Hematopoietic multipotent progenitor cell treated with erythropoietin and hydrocortisone succinate and interleukin-3 and kit ligand, for 6 days (in vitro differentiated cells): ENCODE measurements around the gene LRRN1.
"Not testable (repeated sequence)": the region's sequence is repeated elsewhere in the genome, so short reads cannot be mapped to it uniquely, and the experiment has no call there.

Experiments used
- DNase-seq: peaks from one replicate; pipeline ENCODE4 v3.0.0-alpha.2; 2015

Gene LRRN1

DNA sequence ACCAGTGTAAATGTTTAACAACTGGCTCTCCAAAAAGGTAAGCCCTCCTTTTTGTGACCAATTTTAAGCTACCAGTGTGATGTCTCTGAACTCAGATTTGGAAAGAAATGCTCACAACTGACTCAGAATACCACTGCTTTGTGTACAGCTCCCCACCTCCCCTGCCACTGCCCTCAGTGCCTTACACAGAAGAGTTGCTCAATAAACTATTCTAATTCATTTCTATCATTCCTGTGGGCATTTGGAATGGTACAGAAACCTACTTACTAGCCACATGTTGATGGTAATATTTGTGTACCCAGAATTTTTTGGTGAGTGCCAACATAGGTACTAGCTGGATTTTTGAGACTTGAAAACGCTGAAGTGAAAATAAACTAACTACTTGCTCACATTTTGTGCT, 16.0 kb downstream of the LRRN1 start:
- no peak for DNase-seq

DNA sequence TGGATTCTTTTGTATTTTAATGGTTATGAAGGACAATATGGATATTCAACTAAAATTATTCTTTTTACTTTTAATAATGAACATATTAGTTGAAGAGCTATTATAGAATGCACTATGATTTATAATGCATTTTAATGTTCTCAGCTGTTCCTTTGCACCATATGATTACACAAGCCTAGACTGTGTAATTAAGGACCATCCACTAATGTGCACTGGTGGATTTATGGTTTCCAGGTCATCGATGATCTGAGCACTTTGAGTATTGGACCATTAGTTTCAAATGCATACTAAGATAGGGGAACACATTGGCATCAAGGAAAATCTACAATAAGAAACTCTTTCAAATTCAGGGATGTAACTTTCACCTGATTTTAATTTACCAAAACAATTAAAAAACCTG, 16.8 kb downstream of the LRRN1 start:
- DNase-seq: no peak

DNA sequence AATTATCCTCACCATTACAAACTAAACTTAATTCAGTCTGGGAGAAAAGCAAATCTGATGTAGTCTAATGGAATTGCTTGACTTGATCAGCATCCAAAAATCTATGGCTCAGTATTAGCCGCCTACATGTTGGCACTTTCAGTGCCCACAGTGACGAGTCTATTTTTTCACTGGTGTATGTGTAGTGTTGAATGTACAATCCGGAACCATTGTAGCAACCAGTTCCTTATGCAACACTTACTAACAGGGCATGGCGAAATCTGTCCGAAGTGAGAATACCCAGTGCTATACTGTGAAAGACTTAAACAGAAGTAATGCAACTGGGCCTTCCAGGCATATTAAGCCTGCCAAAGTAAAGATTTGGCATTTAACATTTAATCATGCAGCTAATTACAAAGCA, 18.6 kb downstream of the LRRN1 start:
- DNase-seq: peak; percentile 48

DNA sequence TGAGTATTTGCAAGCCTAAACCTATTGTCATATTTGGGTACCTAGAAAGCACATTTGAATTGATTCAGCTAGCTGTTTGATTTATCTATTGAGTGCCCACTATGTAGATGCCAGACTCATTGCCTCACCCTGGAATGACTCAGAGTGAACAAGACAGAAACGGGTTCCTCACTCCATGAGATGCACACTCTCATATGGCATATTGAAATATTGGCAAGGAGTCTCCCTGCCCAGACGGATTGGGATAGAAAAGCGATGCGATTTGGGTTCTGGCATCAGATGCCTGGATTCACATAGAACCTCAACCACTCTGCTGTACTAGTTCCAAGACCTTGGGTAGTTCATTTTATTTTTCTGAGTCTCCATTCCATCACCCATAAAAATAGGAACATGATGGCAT, 22.5 kb downstream of the LRRN1 start:
- no peak for DNase-seq

DNA sequence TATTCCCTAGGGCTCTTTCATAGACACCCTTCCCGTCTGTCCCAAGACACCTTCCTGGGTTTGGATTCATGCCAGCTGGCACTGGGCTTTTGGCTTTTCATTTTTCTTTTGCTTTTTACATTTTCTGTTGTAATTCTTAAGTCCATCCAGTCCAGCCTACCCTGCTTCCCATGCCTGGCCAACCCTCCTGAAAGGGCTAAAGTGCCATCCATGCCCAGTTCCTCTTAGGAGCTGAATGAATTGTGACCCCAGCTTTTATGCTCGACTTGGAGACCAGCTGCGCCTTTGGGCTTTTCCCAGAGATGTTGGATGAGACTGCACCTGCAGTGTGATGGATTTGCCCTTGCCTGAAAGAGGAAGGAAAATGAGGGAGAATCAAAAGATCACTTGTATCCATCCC, 25.8 kb downstream of the LRRN1 start:
- no peak for DNase-seq

DNA sequence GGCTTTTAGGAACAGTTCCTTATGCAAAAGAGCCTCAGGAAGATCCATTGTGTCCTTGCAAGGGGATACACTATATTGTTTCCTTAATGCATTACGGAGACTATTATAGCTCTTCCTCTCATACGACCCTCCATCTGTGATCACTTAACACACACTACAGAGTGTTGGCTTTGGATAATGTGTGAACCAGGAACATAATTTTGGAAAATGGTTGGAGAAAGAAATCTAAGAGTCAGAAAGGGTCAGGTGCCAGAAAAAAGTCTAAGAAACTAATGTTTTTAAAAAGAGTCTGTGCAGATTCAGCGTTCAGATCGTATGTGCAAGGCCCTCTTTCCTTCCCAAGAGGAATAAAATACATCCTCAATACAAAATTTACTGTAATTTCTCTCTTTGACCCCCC, 27.3 kb downstream of the LRRN1 start:
- DNase-seq: no peak

DNA sequence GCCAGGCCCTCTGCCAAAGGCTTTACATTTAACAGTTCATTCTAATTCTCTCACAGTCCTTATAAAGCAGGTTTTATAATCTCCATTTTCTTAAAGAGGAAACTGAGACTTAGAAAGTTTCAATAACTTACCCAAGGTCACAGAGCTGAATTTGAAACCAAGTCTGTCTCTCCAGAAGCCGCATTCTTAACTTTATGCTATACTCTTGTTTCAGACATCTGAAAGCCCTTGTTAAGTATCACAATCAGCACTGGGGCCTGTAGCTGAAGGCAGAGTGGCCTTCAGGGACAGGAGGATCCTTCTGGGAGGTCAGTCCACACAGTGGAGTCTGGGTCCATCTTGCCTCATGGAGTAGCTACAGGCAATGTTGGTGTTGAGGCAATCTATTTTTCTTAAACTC, 27.9 kb downstream of the LRRN1 start:
- DNase-seq: no peak

DNA sequence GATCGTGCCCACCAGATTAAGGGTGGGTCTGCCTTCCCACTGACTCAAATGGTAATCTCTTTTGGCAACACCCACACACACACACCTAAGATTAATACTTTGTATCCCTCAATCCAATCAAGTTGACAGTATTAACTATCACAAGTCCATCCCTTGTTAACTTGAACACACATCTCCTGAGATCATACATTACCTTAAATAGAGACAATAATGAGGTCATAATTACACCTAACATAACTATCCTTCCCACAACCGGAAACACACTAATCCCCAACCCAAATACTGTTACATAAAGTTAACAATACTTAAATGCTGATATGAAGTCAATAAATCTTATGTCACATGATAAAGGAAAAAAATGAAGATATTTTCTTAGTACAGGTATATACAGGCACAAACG, 29.2 kb downstream of the LRRN1 start:
- DNase-seq: not testable (repeated sequence)

DNA sequence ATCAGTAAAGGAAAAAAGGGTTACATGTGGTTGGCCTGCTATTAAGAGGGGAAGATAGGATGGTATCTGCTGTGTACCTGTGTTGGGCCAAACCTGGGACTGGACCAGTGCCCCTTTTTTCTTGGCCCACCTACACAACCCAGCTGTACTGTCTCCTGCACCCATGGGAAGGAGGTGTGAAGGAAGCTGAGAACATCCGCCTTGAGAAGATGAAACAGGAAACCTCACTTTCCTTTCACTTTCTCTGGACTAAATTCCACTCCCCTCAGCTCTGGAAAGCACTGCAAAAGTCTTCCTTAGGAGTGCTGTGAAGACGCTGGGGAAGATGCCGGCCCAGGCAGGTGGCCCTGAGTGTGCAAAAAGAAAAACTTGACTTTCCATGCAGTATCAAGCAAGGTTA, 37.6 kb downstream of the LRRN1 start:
- DNase-seq: no peak

DNA sequence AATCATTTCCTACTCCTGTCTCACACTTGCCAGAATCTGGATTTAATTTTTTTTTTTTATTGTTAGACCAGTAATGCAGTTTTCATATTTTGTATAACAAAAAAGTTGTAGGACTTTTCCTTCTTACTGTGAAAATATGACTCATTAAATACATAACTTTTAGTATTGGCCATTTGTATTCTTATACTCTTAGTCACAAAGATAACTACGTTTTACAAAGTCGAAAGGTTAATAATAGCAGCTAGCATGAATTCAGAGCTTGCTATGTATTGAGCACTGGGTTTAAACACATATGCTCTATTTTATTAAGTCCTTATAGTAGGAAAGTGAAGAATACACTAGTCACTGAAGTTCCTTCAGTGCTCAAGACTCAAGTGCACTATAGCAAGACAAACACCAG, 43.1 kb downstream of the LRRN1 start:
- no peak for DNase-seq

DNA sequence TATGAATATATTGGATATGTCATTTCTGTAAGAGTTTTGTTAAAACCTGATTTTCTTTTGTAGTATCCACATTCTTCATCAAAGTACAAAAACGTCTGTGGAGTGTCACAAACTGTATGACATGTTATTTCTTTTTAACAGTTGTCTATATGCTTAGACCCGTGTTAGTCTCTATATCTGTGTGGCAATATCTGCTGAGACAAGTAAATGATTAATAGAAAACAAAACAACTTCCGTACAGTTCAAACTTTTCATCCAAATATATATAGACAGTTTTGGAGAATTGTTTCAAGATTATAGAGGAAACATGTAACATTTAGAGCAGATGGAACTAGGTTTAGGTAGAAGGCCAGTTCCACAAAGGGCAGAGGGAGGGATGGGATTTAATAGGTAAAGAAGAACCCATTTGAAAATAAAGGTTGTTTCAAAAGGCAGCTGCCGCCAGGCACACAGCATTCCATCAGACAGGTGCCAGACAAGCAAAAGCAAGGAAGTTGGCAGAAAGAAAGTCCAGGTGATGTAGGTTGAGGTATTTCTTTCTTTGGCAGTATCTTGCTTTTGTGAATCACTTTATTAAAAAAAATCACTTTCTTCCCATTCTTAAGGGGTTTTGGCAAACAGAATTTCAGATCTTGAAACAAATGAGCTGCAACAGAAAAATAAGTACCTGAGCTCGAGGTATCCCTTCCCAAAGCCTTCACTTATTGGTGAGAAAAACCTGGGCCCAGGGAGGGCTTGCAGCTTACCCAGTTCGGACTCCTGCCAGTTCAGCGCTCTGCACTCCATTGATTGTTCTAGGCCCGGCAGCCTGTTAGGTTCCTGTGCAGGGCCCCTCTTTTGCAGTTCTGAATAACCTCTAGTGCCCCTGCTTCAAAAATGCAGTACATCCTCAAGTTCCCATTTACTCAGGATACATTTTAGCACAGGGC, 49.0 kb downstream of the LRRN1 start:
- DNase-seq: no peak

DNA sequence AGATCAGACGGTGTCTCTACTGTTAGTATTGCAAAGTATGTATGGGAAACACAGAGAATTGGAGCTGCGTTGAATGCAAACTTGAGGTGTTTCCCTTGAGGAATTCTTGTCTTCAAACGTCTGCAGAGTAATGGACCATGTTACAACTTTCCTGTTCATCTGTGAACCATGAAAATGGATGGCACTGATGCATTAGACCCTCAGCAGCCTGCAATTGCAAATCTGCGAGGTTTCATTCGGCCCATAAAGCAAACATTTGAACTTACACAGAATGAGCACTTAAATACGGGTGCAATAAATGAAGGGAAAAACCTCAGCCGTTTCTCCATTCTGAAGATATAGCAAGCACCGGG, 49.7 kb downstream of the LRRN1 start:
- no peak for DNase-seq

DNA sequence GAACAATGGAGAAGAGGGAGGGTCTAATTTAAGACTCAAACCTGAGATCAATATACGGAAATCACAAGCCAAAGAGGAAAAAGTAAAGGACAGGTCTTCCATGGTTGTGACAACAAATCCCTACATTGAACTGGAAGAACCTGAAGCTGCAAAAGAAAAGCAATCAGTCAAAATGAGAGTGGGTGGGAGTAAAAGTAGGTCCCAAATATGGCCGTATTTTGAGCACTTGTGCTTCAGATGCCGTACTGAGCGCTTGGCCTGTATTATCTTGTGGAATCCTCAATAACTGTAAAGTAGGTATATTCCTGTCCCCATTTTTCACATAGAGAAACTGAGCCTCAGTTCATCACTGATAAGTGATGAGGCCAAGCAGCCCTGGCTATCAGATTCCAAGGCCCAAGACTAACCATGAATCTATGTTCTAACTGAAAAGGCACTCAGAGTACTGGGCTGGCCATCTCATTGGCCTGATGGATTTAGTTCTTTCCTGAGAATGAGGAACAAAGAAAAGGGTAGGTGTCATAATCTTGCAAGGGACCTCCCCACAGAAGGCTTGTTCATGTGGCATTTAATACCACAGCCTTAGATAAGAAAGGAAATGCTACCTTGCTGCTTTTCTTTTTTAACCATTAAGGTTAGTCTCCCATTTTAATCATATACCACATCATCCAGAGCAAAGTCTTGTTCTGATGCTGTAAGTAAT, 52.5 kb downstream of the LRRN1 start:
- peak; percentile 34 for DNase-seq

DNA sequence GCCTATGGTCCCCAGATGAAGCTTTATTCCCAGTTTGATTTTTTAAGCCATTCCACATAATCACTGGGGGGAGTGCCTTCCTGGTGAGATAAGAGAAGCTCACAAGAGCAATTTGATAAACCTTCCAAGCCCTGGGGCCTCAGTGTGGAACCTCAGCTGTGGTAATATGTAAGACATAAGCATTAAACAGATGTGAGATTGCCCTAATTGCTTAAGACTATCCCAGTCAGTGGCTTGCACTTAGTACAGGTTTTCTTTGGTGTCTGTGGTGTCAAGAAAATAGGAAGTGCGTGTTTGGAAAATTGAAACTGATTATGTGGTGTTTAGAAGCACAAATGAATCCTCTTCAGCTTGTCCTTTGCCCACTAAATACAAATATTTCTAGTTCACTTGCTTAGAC, 54.3 kb downstream of the LRRN1 start:
- DNase-seq: no peak

DNA sequence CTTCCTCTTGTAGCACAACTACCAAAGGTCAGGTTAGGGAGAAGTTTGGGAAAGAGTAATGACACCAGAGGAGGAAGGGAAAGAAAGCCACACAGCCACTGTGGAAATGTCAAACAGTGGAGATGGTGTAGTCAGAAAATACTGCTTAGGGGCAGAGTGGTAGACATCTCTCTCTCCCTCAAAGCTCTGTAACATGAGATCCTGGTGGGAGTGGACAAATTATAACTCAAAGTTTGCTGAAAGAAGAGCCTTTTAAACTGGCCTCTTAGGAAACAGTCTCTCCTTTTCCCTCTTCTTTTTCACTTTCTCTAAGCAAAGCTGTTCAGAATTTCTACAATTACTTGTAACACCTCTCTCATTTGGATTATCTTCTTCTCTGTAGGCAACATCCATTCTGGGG, 55.8 kb downstream of the LRRN1 start:
- no peak for DNase-seq

DNA sequence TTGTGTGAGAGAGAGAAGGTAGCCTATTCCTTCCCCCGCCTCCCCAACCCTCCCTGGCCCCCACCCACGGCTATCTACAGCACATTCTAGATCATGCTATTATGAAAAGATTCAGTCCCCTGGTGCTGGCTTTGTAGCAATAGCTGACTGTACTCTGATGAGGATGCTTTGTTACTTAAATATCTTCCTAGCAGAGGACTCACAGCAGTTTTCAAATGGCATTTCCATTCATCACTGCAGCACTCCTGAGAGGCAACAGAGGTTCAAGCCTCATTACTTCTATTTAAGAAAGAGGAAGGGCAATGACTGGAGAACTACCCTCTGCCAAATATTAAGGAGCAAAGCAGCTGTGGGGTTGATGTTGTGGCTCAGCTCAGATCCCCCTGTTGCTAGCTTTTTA, 61.0 kb downstream of the LRRN1 start:
- DNase-seq: no peak

DNA sequence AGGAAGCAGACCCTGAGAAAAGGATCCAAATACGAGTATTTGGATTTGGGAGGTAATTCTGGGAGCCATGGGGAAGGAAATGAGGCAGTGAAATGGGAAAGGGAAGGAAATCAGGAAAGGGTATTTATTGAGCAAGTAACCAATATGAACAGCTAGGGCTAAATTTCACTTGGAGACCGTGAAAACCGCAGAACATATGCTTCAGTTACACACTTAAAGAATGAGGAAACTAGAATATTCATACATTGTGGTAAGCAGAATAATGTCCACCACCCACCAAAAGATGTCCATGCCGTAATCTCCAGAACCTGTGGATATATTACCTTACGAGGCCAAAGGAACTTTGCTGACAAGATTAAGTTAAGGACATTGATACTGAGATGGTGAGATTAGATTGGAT, 63.3 kb downstream of the LRRN1 start:
- DNase-seq: no peak

DNA sequence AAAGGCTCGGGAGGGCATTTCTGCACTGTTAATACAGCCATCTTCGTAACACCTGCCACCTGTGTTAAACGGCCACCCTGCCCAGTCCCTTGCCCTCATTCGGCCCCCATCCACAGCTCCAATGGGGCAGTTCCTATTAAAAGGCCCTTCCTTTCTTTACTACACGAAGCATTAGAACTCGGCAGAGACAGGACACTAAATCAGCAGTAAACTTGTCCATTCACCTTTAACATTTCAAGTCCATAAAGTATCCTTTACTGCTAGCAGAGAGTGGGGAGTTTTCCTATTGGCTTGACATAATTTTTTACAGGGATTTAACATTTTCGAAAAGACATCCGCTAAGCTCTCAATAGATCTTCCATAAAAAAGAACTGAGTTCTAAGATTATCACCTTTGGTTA, 76.3 kb downstream of the LRRN1 start:
- DNase-seq: no peak

DNA sequence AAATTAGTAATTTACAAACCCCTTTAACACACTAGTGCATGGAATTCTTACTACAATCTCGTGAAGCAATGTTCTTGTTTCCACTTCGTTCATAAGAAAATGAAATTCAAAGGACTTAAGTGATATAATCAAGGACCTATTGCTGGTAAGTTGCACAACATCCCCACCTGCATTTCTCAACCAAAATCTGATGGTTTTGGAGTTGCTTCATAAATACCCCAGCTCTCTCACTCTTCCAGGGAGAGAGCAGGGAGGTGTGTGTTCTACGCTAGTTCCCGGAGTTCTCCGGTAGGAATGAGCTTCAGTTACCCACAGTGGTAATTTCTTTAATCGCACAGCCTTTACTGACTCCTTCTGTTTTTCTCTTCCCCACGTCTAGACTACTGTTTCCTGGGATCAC, 81.8 kb downstream of the LRRN1 start:
- no peak for DNase-seq

DNA sequence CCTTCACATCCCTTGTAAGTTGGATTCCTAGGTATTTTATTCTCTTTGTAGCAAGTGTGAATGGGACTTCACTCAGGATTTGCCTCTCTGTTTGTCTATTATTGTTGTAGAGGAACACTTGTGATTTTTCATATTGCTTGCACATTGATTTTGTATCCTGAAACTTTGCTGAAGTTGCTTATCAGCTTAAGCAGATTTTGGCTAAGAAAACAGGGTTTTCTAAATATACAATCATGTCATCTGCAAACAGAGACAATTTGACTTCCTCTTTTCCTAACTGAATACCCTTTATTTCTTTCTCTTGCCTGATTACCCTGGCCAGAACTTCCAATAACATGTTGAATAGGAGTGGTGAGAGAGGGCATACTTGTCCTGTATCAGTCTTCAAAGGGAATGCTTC, 88.1 kb downstream of the LRRN1 start:
- not testable (repeated sequence) for DNase-seq

DNA sequence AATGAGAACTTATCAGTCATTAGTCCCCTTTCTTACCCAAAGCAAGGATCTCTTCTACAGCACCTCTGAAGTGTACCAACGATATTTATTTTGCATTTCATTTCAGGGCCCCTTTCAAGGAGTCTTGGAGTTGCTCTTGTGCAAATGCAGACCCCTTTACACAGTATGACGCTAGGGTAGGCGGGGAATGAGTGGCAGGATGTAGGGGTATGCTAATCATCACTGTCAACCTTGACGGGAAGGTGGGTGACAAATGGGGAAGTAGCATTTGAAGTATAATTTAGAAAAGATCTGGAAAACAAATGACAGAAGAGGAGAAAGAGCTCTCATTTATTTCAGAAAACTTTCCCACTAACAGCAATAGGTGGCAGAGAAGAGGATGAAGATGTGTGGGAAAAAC, 94.4 kb downstream of the LRRN1 start:
- no peak for DNase-seq
